HCT116 (cell line): Measurements from ENCODE around the gene HOXB9. TPM values are rescaled to one million over a fixed set of nuclear protein-coding genes. Genes with fewer than 3 reads are reported as not detected.

ENCODE experiments used
- EGR1 ChIP-seq: IDR thresholded peaks from 2 replicates; pipeline ENCODE4 v1.6.1; 2012; ENCODE audit warnings: low read depth
- ELF1 ChIP-seq: IDR thresholded peaks from 2 replicates; pipeline ENCODE4 v1.6.1; 2012; ENCODE audit warnings: low read depth, borderline replicate concordance
- EZH2 ChIP-seq: fragments of 200-600 bp; sonication (generic); IDR thresholded peaks from 2 replicates; pipeline ENCODE4 v1.6.1; 2017; ENCODE audit warnings: antibody characterized with exemption, mixed run types
- EZH2phosphoT487 ChIP-seq: fragments of 200-600 bp; IDR thresholded peaks from 2 replicates; pipeline ENCODE4 v1.6.1; 2018; ENCODE audit warnings: antibody characterized with exemption, borderline replicate concordance
- JUND ChIP-seq: IDR thresholded peaks from 2 replicates; pipeline ENCODE4 v1.6.1; 2012
- YY1 ChIP-seq: IDR thresholded peaks from 2 replicates; pipeline ENCODE4 v1.6.1; 2011; ENCODE audit warnings: low read length, low read depth, moderate library complexity, mild to moderate bottlenecking; ENCODE audit not compliant: insufficient replicate concordance; ENCODE audit errors: extremely low read depth
- total RNA-seq: library from RNA; stranded (reverse); gene quantifications from one replicate; pipeline ENCODE4 v1.2.1, GENCODE V29; 2021; ENCODE audit not compliant: unreplicated experiment
- TF ChIP-seq, protein P1 (sequence below), 3 experiments: fragments of 200-600 bp in 1 of 3; sonication (generic) in 1 of 3; IDR thresholded peaks in 2 of 3; conservative IDR thresholded peaks in 1 of 3; 2 replicates each; pipeline ENCODE4 v1.5.1; 2012 to 2017; ENCODE audit warnings: low read depth in 2 of 3, low read length in 2 of 3, antibody characterized with exemption in 1 of 3, borderline replicate concordance in 1 of 3, control low read depth in 1 of 3, mild to moderate bottlenecking in 1 of 3, mixed read lengths in 1 of 3, mixed run types in 1 of 3, moderate library complexity in 1 of 3; ENCODE audit not compliant: insufficient read depth in 1 of 3
- TF ChIP-seq, protein P2 (sequence below): IDR thresholded peaks from 2 replicates; pipeline ENCODE4 v1.6.1; 2012
- TF ChIP-seq, protein P3 (sequence below): IDR thresholded peaks from 2 replicates; pipeline ENCODE4 v1.6.1; 2012

Gene HOXB9
- total RNA-seq, 1 experiment from 2014 or later, result 40.1 TPM

DNA sequence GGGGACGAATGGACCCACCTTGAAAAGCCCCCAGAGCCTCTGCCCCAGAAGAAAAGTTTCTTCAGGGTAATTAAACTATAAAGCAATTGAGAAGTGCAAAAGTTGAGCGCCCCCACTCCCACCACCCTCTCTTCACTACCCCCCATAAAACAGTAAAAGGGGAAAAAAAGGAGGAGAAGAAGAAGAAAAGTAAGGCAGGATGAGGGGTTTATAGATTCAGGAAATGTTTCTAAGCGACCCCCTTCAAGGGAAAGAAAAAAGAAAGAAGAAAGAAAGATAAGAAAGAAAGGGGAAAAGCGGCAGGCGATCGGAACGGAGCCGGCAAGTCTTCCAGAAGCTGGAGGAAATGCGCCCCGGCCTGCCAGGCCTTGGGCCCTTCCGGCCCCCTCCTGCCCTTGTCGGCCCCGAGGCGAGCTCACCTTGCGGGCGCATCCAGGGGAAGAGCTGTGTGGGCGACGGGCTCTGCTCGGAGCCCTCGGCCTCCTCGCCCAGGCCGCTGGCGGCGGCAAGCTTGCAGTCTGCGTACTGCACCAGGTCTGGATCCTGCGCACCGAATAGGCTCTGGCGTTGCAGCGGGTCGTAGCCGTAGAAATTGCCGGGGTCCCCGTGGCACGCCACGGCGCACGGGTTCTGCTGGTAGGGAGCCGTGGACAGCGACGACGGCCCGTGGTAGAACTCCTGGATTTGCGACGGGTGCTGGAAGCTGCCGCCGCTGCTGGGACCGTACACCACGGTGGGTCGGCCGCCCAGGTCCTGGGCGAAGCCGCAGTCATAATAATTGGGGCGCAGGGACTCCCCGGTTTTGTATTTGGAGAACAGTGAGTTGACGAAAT, 12.1 kb downstream of the HOXB9 start (continued):
- TF ChIP-seq, protein P1, sequence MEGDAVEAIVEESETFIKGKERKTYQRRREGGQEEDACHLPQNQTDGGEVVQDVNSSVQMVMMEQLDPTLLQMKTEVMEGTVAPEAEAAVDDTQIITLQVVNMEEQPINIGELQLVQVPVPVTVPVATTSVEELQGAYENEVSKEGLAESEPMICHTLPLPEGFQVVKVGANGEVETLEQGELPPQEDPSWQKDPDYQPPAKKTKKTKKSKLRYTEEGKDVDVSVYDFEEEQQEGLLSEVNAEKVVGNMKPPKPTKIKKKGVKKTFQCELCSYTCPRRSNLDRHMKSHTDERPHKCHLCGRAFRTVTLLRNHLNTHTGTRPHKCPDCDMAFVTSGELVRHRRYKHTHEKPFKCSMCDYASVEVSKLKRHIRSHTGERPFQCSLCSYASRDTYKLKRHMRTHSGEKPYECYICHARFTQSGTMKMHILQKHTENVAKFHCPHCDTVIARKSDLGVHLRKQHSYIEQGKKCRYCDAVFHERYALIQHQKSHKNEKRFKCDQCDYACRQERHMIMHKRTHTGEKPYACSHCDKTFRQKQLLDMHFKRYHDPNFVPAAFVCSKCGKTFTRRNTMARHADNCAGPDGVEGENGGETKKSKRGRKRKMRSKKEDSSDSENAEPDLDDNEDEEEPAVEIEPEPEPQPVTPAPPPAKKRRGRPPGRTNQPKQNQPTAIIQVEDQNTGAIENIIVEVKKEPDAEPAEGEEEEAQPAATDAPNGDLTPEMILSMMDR (IDR thresholded peaks at IDR 0.05 in 2 of 3, conservative IDR thresholded peaks at IDR 0.05 in 1 of 3; ENCODE audit: borderline replicate concordance in 1 of 3, insufficient read depth in 1 of 3, low read depth in 2 of 3, low read length in 2 of 3), result no peak
- TF ChIP-seq EZH2 (no peak), JUND (no peak), EZH2phosphoT487 (no peak), EGR1 (no peak), YY1 (no peak), ELF1 (no peak)
- TF ChIP-seq, protein P2, sequence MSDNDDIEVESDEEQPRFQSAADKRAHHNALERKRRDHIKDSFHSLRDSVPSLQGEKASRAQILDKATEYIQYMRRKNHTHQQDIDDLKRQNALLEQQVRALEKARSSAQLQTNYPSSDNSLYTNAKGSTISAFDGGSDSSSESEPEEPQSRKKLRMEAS, result no peak
- TF ChIP-seq, protein P3, sequence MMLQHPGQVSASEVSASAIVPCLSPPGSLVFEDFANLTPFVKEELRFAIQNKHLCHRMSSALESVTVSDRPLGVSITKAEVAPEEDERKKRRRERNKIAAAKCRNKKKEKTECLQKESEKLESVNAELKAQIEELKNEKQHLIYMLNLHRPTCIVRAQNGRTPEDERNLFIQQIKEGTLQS, result no peak
